Neural cell (in vitro differentiated cells): Measurements from ENCODE around the gene GDF7. TPM values are rescaled to one million over a fixed set of nuclear protein-coding genes. Genes with fewer than 3 reads are reported as not detected.

Experiments
- H2AFZ ChIP-seq: fragments of 200-600, 300-800 bp; sonication (generic), shearing (Covaris generic); 2 replicates; pipeline ENCODE4 v1.6.0; 2014; ENCODE audit warnings: low read depth, mild to moderate bottlenecking, antibody characterized with exemption, low read length, moderate library complexity
- H3F3A ChIP-seq: fragments of 200-600 bp; shearing (Covaris generic); 2 replicates; pipeline ENCODE4 v1.6.1; 2016; ENCODE audit warnings: mild to moderate bottlenecking, moderate library complexity, mixed read lengths, antibody characterized with exemption, low read length; ENCODE audit not compliant: insufficient read depth, poor library complexity, severe bottlenecking
- H3K27ac ChIP-seq: fragments of 200-600, 300-800 bp; sonication (generic), shearing (Covaris generic); 2 replicates; pipeline ENCODE4 v1.5.1; 2014; ENCODE audit warnings: mild to moderate bottlenecking, low read length, moderate library complexity
- H3K27me3 ChIP-seq: fragments of 300-800, 200-600 bp; sonication (generic), shearing (Covaris generic); 2 replicates; pipeline ENCODE4 v1.6.0; 2014; ENCODE audit warnings: mild to moderate bottlenecking, low read depth, low read length, moderate library complexity; ENCODE audit not compliant: insufficient read depth
- H3K36me3 ChIP-seq: fragments of 300-800, 200-600 bp; sonication (generic), shearing (Covaris generic); 2 replicates; pipeline ENCODE4 v1.5.1; 2014; ENCODE audit warnings: mild to moderate bottlenecking, antibody characterized with exemption, low read length, moderate library complexity; ENCODE audit not compliant: insufficient read depth
- H3K4me2 ChIP-seq: fragments of 300-800, 200-600 bp; sonication (generic), shearing (Covaris generic); 2 replicates; pipeline ENCODE4 v1.6.0; 2014; ENCODE audit warnings: mild to moderate bottlenecking, low read length
- H3K4me3 ChIP-seq: fragments of 300-800, 200-600 bp; sonication (generic), shearing (Covaris generic); 2 replicates; pipeline ENCODE4 v1.5.1; 2014; ENCODE audit warnings: mild to moderate bottlenecking, low read length, moderate library complexity
- H3K79me2 ChIP-seq: fragments of 200-600 bp; shearing (Covaris generic); replicated peaks from 2 replicates; pipeline ENCODE4 v1.6.0; 2014; ENCODE audit warnings: mild to moderate bottlenecking, low read length, moderate library complexity; ENCODE audit not compliant: insufficient read depth
- H3K9ac ChIP-seq: fragments of 300-800, 200-600 bp; sonication (generic), shearing (Covaris generic); 2 replicates; pipeline ENCODE4 v1.6.1; 2016; ENCODE audit warnings: mild to moderate bottlenecking, low read length, mixed read lengths
- H3K9me2 ChIP-seq: fragments of 200-600 bp; shearing (Covaris generic); 2 replicates; pipeline ENCODE4 v1.6.1; 2016; ENCODE audit warnings: mild to moderate bottlenecking, low read length, mixed read lengths; ENCODE audit not compliant: insufficient read depth
- H3K9me3 ChIP-seq: fragments of 200-600, 300-800 bp; sonication (generic), shearing (Covaris generic); 2 replicates; pipeline ENCODE4 v1.6.1; 2016; ENCODE audit warnings: mild to moderate bottlenecking, mixed run types, low read length, moderate library complexity, mixed read lengths
- H4K20me1 ChIP-seq: fragments of 200-600 bp; shearing (Covaris generic); 2 replicates; pipeline ENCODE4 v1.6.1; 2016; ENCODE audit warnings: mild to moderate bottlenecking, mixed run types; ENCODE audit not compliant: insufficient read depth
- CTCF ChIP-seq: fragments of 450-650 bp; IDR thresholded peaks from 2 replicates; pipeline ENCODE4 v1.5.1; 2014; ENCODE audit warnings: antibody characterized with exemption, mild to moderate bottlenecking, moderate library complexity; ENCODE audit not compliant: poor library complexity, severe bottlenecking
- EP300 ChIP-seq: fragments of 450-650 bp; conservative IDR thresholded peaks from 2 replicates; pipeline ENCODE4 v1.6.1; 2014; ENCODE audit warnings: antibody characterized with exemption, mild to moderate bottlenecking, moderate library complexity; ENCODE audit not compliant: poor library complexity, severe bottlenecking
- EZH2 ChIP-seq: fragments of 200-600, 300-800 bp; shearing (Covaris generic), sonication (generic); IDR thresholded peaks from 2 replicates; pipeline ENCODE4 v1.6.1; 2014; ENCODE audit warnings: antibody characterized with exemption, low read length, borderline replicate concordance, mild to moderate bottlenecking; ENCODE audit not compliant: insufficient read depth, poor library complexity, severe bottlenecking
- MXI1 ChIP-seq: fragments of 450-650 bp; conservative IDR thresholded peaks from 2 replicates; pipeline ENCODE4 v1.6.1; 2014; ENCODE audit warnings: antibody characterized with exemption, mild to moderate bottlenecking; ENCODE audit not compliant: poor library complexity, severe bottlenecking
- POLR2AphosphoS5 ChIP-seq: IDR thresholded peaks from 2 replicates; pipeline ENCODE4 v1.6.1; 2012
- RAD21 ChIP-seq: fragments of 450-650 bp; conservative IDR thresholded peaks from 2 replicates; pipeline ENCODE4 v1.6.1; 2014; ENCODE audit warnings: antibody characterized with exemption, mild to moderate bottlenecking, moderate library complexity
- REST ChIP-seq: IDR thresholded peaks from 2 replicates; pipeline ENCODE4 v1.6.1; 2012; ENCODE audit warnings: borderline replicate concordance
- SMC3 ChIP-seq: fragments of 450-650 bp; conservative IDR thresholded peaks from 2 replicates; pipeline ENCODE4 v1.6.1; 2014; ENCODE audit warnings: antibody characterized with exemption, mild to moderate bottlenecking, moderate library complexity; ENCODE audit not compliant: poor library complexity
- TAF1 ChIP-seq: IDR thresholded peaks from 2 replicates; pipeline ENCODE4 v1.6.1; 2012; ENCODE audit warnings: low read depth
- polyA plus RNA-seq: library from polyadenylated mRNA; depleted of rRNA; stranded (reverse); fragments of >200 nt; gene quantifications from 2 replicates; pipeline ENCODE4 v1.2.3, GENCODE V29; 2014

GDF7 gene
- polyA plus RNA-seq, 1 donor from 2014 or later = 0.38 TPM

- H3F3A ChIP-seq = no peaks in the 10 kb centered on the region
Measured at GRCh38 chr2:20632446-20632990, 34.4 kb upstream of the GDF7 start.

GRCh38 chr2:20633001-20633400 lies 33.9 kb upstream of the GDF7 start:
- Histone ChIP-seq H3K27me3 (no peaks in the 10 kb centered on the region), H3F3A (no peaks in the 10 kb centered on the region), H3K9me2 (no peaks in the 10 kb centered on the region), H3K9ac (no peak overlapping the region), H3K79me2 (no peaks in the 10 kb centered on the region), H3K27ac (no peak overlapping the region), H3K9me3 (no peaks in the 10 kb centered on the region), H3K4me3 (no peak overlapping the region), H2AFZ (no peak overlapping the region), H3K4me2 (no peak overlapping the region), H4K20me1 (no peaks in the 10 kb centered on the region), H3K36me3 (no peaks in the 10 kb centered on the region)
- TF ChIP-seq EZH2 (no peak), TAF1 (no peak), POLR2AphosphoS5 (no peak), REST (no peak)

More at GRCh38 chr2:20632446-20632990, 34.4 kb upstream of the GDF7 start:
- no peak overlapping the region for H3K4me3 ChIP-seq
- no peaks in the 10 kb centered on the region for H3K36me3 ChIP-seq
- H3K9ac ChIP-seq = no peak overlapping the region
- no peak overlapping the region for H3K27ac ChIP-seq
- no peaks in the 10 kb centered on the region for H3K27me3 ChIP-seq
- H3K9me3 ChIP-seq = no peaks in the 10 kb centered on the region
- H3K79me2 ChIP-seq = no peaks in the 10 kb centered on the region
- no peaks in the 10 kb centered on the region for H4K20me1 ChIP-seq
- TF ChIP-seq MXI1 = no peak
- no peak for TF ChIP-seq EP300
- no peak for TF ChIP-seq REST
- no peak for TF ChIP-seq RAD21
- TF ChIP-seq TAF1 = no peak
- no peak for TF ChIP-seq EZH2
- TF ChIP-seq SMC3 = no peak
- no peak for TF ChIP-seq POLR2AphosphoS5
- TF ChIP-seq CTCF = no peak
- H3K9me2 ChIP-seq = no peaks in the 10 kb centered on the region
- no peak overlapping the region for H2AFZ ChIP-seq
- H3K4me2 ChIP-seq = no peak overlapping the region
